Activated T-helper 1 cell treated with anti-CD3 and anti-CD28 coated beads, Interleukin-2, amount 50 U/mL, for 16 hours (primary cell): ENCODE data around the gene ANKRD11.

Source experiments
- DNase-seq, 2 donors: peaks; one replicate each; pipeline ENCODE4 v3.0.0-alpha.2; 2020; ENCODE audit warnings: low read depth in 1 of 2, low spot score in 1 of 2

The ANKRD11 gene

DNA sequence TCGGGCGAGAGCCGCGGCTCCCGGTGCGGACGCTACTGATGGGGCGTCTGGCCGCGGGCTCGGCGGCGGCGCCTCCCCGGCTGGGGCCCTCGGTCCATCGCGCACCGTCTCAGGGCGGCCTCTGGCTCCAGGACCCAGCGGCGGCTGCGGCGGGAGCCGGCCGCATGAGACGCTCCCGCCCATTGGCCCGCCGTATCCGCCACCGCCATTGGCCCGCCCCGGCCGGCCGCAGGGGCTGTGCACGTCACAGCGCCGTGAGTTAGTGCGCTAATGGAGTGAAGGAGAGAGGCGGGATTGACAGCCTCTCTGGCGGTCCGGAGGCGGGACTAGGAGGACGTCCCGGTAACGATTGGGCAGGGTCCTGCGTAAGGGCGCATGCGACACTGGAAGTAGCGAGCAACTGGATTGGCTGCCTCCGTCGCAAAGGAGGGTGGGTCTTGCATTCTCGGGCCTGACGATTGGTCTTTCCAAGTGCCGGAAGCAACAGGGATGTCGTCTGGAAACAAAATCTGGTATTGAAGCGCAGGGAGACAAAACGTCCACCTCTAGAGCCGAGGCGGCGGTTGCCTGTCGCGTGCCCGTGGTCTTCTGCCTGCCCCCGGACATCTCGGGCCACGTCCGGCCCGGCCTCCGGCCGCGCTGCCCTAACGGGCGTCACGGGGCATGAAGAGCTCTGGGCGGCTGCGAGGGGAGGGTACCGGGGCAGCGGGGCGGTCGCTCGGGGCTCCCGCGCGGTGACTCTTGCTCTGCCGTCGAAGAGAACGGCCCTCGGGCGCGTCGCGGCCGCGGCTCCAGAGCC lies at the start of gene ANKRD11:
Gene ANKRD11 (minus strand): TSS at position 123 of the 799 bp plus-strand sequence. CDS start 173,542 bp downstream, outside the sequence.
- DNase-seq, result peak; percentile 94 to 97

DNA sequence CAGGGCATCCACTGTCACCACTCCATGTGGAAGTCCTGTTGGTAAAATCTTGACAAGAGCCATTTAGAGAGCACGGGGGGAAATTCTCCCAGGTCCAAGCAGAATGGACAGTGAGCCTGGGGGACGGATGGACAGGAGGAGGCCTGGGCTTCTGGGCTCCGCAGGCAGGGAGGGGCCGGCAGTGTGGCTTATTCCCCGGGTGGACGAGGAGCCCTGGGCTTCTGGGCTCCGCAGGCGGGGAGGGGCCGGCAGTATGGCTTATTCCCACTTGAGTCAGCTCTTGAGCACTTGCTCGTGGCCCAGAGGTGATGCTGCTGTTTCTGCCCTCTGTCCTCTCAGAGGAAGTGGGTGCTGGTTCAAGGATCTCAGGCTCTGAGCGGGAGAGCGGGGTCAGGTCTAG lies 47.9 kb upstream of the ANKRD11 start:
- DNase-seq, result no peak

- DNase-seq, result no peak
Measured at GRCh38 chr16:89537549-89537925, 47.2 kb upstream of the ANKRD11 start.

- DNase-seq, result no peak
Measured at GRCh38 chr16:89536886-89537548, 46.7 kb upstream of the ANKRD11 start.

DNA sequence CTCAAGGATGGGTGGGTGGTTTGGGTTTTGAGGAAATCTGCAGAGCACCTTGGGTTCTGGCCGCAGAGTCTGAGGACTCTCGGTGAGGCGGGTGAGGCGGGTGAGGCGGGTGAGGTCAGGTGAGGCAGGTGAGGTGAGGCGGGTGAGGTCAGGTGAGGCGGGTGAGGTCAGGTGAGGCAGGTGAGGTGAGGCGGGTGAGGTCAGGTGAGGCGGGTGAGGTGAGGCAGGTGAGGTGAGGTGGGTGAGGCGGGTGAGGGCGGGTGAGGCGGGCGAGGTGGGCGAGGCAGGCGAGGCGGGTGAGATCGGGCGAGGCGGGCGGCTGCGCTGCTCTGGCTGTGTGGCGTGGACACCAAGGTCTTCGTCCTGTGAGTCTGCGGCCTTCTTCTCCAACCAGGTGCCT lies 46.0 kb upstream of the ANKRD11 start:
- no peak for DNase-seq

DNA sequence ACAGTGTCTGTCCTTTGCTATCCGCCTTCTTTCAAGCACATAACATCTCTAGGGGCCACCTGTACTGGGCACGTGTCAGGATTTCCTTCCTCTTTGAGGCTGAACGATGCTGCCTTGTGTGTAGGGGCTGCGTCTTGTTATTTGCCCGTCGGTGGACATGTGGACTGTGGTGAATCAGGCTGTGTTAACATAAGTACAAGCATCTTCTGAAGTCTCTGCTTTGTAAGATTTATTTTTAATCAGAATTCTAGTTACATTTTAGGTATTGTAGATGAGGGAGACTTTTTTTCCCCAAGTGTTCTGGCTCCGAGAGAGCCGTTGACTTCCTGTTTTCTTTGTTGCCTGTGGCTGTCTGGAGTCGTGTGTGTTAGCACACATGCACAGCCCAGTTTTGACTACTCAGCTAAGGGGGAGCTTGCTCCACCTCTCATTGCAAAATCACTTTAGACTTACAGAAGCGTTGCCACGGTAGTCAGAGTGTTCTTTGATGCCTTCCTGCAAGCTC lies 43.9 kb upstream of the ANKRD11 start:
- no peak for DNase-seq

GRCh38 chr16:89531821-89532526 lies 41.6 kb upstream of the ANKRD11 start:
- no peak for DNase-seq

DNA sequence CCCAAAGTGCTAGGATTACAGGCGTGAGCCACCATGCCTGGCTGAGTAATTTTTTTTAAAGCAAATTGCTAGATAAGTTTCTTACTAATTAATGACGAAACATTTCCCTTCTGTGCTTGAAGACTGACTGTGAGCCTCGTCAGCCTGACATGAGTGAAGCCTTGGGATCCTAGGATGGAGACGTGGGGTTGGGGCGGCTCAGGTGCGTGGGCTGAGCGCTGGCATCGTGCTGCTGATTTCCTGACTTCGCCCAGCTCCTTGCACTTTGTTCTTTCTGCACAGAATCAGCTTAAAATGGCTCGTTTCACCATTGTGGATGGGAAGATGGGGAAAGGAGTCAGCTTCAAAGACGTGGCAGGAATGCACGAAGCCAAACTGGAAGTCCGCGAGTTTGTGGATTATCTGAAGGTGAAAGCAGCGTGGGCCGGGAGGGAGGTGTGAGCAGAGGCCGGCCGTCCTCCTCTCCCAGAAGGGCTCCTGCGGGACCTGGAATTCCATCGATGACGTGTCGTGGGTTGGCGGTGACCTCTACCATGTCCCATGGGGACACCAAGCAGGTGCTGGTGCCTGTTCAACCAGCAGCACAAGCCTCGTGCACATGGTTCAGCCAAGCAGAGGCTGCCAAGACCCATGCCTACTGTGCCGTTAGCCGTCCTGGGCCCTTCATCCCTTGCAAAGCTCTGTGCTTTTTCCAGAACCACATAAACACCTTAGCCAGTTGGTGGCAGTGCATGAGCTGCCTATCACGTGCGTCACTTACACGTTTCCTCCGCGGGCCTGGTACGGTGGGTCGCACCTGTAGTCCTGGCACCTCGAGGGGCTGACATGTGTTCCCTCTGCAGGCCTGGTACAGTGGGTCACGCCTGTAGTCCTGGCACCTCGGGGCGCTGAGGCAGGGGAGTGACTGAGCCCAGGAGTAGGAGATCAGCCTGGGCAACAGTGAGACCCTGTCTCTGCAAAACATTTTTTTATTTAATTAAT lies 40.3 kb upstream of the ANKRD11 start:
- no peak for DNase-seq

DNA sequence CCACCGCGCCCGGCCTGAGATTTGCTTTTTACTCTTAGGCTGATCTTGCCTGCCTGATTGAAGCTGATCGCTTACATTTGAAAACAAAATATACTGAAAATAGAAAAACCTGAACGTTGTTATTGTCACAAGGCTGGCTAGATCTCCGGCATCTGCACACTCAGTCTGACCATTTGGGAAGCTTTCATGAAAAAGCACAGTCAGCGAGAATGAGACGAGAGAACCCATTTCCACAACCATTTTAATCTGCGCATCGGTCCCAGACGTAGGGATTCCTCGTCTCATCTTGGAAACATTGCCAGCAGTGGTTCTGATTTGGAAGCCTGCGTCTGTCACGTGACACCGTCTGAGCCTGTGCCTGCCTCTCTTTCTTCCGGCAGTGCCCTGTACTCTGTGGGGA lies 38.7 kb upstream of the ANKRD11 start:
- no peak for DNase-seq

- DNase-seq, result no peak
Measured at GRCh38 chr16:89525146-89525913, 35.0 kb upstream of the ANKRD11 start.

DNA sequence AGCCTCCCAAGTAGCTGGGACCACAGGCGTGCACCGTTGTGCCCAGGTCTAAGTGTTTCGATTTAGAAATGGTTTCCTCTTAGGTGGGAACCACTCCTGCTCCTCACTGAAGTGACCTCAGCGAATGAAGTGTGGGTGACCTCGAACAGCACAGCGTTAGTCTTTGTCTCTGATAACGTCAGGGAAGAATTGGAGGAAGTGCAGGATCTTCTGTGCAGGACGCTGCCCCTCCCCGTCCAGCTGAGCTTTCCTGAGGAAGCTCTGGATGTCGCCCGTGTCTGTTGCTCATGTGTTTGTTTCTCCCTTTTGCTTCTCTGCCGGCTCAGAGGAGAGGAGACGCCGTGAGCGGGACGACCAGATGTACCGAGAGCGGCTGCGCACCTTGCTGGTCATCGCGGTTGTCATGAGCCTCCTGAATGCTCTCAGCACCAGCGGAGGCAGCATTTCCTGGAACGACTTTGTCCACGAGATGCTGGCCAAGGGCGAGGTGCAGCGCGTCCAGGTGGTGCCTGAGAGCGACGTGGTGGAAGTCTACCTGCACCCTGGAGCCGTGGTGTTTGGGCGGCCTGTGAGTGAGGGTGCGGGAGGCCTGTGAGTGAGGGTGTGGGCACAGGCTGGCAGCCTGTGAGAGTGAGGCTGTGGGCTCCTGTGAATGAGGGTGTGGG lies 33.5 kb upstream of the ANKRD11 start:
- DNase-seq, result no peak

DNA sequence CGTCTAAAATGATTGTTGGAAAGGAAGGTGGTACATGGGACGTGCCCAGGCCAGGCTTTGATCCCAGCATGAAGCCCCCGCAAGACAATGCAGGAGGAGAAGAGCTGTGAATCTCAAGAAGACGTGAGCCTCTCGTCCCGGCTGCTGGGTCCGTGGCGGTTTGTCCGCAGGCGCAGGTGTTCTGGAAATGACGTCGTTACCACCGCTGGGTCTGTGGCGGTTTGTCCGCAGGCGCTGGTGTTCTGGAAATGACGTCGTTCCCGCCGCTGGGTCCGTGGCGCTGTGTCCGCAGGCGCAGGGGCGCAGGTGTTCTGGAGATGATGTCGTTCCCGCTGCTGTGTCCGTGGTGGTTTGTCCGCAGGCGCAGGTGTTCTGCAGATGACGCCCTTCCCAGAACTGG lies 31.9 kb upstream of the ANKRD11 start:
- no peak for DNase-seq

DNA sequence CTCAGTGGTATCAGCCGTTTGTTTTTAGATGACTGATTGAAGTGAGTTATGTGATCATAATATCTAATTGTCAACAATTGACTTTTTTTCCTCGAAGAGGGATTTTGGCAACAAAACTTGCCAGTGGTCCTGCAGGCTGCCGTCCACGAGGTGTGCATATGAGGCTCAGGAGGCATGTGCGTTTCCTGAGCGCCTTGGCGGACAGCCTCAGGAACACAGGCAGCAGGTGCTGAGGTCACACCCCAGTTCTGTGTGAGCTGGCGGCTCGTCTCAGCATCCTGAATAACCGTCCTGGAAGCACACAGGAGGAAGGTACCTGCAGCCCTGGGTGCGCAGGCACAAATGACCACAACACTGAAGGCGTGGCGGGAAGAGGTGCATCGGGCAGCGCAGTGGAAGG lies 29.5 kb upstream of the ANKRD11 start:
- no peak for DNase-seq

- DNase-seq, result no peak
Measured at GRCh38 chr16:89517128-89517527, 26.8 kb upstream of the ANKRD11 start.

- no peak for DNase-seq
Measured at GRCh38 chr16:89512453-89512852, 22.1 kb upstream of the ANKRD11 start.

- DNase-seq, result no peak
Measured at GRCh38 chr16:89511374-89511773, 21.0 kb upstream of the ANKRD11 start.

DNA sequence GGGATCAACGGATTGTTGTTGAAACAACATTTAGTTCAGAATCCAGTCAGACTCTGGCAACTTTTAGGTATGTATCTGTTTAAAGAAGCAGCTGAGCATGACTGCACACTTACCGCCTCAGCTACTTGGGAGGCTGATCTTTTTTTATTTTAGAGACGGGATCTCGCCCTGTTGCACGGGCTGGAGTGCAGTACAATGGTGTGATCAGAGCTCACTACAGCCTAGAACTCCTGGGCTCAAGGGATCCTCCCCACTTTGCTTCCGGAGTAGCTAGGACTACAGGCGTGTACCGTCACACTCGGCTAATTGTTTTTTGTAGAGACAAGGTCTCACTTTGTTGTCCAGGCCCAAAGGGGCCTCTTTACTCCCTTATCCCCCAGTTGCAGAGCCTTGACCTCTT lies 20.2 kb upstream of the ANKRD11 start:
- DNase-seq, result no peak

DNA sequence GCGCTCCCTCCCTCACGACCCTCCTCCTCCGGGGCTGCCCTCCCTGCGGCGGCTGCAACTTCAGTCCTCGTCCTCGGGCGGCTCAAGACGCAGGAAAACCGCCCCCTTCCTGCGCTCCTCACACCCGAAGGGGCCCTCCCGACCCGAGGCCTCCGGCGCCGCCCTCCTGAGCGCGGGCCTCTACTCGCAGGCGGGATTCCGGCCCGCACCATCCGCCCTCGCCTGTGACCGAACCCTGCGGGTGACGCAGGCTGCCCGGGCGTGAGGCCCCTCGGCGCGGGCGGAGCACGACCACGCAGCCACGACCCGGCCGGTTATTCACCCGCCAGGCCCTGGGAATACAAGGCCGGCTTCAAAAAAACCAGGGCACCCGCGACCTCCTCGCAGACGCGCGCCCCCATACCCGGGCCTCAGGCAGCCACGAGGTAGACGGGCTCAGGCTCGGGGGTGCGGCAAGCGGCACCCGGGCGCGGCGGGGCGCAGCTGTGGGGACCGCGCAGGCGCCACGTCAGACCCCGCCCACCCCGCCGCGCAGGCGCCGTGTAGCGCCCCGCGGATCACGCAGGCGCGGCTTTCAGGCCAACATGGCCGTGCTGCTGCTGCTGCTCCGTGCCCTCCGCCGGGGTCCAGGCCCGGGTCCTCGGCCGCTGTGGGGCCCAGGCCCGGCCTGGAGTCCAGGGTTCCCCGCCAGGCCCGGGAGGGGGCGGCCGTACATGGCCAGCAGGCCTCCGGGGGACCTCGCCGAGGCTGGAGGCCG lies 17.7 kb upstream of the ANKRD11 start, which contains the start of gene SPG7:
Gene SPG7 (plus strand): TSS at position 570 of the 757 bp plus-strand sequence. CDS start 15 bp downstream, at position 585.
- peak; percentile 77 to 86 for DNase-seq
